Adipose tissue (tissue), 3 donors: ENCODE results near the gene DOC2A. TPM values are rescaled to one million over a fixed set of nuclear protein-coding genes. Genes with fewer than 3 reads are reported as not detected.
"Not testable (repeated sequence)": the region's sequence is repeated elsewhere in the genome, so short reads cannot be mapped to it uniquely, and the experiment has no call there.

Experiments used
- H3K27ac ChIP-seq: one replicate; pipeline ENCODE4 v1.5.1; 2013; ENCODE audit warnings: low read depth, low read length
- WGBS, 3 donors: extraction: QIAGEN DNeasy Blood & Tissue Kit; methylation state at CpG; one replicate each; pipeline ENCODE4 v1.1.7; 2013; 5-methylcytosine and 5-hydroxymethylcytosine counted together
- polyA plus RNA-seq, 3 donors: library from polyadenylated mRNA; stranded (reverse); fragments of 200-250 nt; gene quantifications; one replicate each; pipeline ENCODE4 v1.2.3, GENCODE V29; 2013
- donor health status: healthy with polysubstance abuse.
- donor health status: Bipolar disorder and iron deficiency.
- donor health status: healthy.

DOC2A gene
- polyA plus RNA-seq = 1 to 10 TPM in 1 of 3 donors, under 1 TPM in 2; 0.25 to 1.9 (median 0.38) TPM

- H3K27ac ChIP-seq = no peak within 1 kb of the TSS
- 1% methylated on average over 54 to 99 of the region's 99 CpGs for WGBS, 3 donors
Observed at GRCh38 chr16:30010844-30011713, at the start of gene DOC2A. DOC2A (minus strand) TSS chr16:30011027; CDS start chr16:30010222, 805 bp downstream.

DNA sequence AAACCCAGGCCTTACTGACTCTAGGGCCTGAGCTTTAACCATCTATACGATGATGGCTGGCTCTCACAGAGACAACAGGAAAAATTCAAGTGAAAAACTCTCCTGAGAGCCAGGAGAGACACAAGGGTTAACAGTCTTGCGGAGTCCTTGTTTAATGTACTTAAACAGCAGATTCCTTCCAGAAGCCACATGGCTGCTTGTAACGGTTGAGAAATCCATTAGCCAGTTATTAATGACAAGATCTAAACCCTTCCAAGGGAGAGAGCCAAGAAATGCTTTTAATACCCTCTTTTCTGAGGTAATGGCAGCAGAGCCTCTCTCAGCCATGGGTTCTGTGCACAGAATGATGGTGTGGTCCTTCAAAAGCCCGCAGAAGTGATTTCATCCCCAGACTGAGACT lies 49.5 kb upstream of the DOC2A start:
- 73 to 84% (median 75%) methylated on average over 4 of the region's 4 CpGs for WGBS, 3 donors
- no peak overlapping the region for H3K27ac ChIP-seq

- WGBS, 3 donors = 16 to 43% (median 38%) methylated on average over 10 of the region's 10 CpGs
- H3K27ac ChIP-seq = no peak overlapping the region
Observed at GRCh38 chr16:30054959-30055553, 44.2 kb upstream of the DOC2A start.

DNA sequence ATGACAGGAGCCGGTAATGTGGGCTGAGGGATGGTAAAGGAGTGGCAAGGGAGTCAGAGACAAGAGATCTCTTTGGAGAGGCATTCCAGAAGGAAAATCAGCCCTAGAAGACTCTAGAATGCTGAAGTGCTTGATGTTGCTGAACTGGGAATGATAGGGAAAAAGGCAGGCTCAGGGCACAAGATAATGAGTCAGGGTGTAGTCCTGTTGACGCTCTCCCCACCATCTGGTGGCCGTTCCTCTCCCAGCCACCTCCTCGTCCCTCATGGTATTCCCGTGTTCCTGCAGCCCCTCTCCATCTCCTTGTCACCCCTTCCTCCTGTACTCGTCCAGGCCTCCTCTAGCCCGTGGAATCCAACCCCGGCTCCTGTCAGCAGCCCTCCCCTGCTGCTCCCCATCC lies 43.6 kb upstream of the DOC2A start:
- H3K27ac ChIP-seq = no peak overlapping the region

DNA sequence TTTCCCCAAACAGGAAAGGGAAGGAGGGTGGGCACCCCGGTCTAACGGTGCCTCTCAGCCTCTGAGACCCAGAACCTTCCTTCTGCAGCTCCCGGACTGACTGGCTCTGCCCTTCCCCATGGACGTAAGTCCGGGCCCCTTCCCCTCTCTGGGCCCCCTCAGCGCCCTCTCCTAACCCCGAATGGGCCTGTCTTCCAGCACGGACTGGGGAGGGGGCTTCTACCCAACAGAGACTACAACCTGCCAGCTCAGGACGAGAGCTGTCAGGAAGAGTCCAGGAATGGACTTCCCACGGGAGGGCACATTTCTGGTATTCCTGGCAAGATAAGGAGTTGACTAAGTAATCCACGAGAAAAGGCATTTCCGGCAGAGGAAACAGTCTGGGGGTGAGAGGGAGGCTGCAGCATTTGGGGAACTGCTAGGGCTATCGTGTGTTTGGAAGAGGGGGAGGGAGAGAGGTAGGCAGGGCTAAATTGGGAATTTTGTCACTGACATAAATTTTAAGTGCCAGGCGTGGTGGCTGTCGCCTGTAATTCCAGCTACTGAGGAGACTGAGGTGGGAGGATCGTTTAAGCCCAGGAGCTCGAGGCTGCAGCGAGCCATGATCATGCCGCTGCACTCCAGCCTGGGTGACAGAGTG lies 42.7 kb upstream of the DOC2A start:
- WGBS, 3 donors = 4 to 8% (median 5%) methylated on average over 19 of the region's 19 CpGs
- H3K27ac ChIP-seq = no peak overlapping the region

More for the DNA sequence above, 43.6 kb upstream of the DOC2A start:
- 71 to 86% (median 80%) methylated on average over 7 to 8 of the region's 8 CpGs for WGBS, 3 donors

DNA sequence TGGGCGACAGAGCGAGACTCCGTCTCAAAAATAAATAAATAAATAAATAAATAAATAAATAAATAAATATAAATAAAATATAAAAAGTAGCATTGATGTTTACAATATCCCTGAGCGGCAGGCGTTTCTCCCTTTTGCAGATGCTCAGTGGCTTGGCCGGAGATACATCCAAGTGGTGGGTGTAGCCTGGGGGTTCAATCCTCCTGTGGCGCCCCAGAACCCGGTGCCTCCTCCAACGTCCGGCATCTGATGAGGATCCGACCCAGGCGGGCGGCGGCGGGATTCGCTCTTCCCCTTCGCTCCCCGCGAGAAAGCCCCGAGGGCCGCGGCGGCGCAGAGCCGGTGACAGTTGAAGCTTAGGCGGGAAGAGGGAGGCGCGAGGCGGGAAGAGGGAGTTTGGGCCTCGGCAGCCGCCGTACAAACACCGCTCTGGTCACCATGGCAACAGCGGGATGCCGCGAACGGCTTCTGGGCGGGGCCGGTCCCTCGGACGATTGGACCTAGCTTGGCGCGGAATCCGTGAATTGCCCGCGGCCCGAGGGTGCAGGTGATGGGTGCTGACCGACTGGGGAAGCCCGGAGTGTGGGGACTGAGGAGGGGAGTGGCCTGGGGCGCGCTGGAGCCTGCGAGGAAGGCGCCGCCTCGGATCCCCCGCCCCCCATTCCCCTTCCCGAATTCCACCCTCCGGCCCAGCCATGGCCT lies 42.0 kb upstream of the DOC2A start:
- WGBS, 3 donors = 4 to 5% (median 5%) methylated on average over 49 to 58 of the region's 58 CpGs
- H3K27ac ChIP-seq = no peak overlapping the region

- no peak overlapping the region for H3K27ac ChIP-seq
- 74 to 89% (median 80%) methylated on average over 3 of the region's 3 CpGs for WGBS, 3 donors
Observed at GRCh38 chr16:30051518-30051917, 40.7 kb upstream of the DOC2A start.

DNA sequence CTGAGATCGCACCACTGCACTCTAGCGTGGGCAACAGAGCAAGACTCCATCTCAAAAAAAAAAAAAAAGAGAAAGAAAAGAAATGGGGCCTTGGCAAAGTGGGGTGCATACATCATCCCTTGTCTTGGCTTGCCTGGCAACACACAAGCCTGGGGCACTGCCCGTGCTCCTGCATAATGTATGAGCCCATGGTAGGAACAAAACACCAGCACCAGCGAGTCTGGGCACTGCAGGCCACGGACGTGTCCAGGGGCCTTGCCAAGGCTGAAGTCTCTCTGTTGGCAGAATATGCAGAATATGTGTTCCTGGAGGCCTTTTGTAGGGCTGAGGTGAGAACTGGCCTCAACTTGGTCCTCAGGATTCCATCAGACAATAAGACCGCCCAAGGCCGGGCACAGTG lies 39.0 kb upstream of the DOC2A start:
- 91 to 95% (median 94%) methylated on average over 8 of the region's 8 CpGs for WGBS, 3 donors
- no peak overlapping the region for H3K27ac ChIP-seq

DNA sequence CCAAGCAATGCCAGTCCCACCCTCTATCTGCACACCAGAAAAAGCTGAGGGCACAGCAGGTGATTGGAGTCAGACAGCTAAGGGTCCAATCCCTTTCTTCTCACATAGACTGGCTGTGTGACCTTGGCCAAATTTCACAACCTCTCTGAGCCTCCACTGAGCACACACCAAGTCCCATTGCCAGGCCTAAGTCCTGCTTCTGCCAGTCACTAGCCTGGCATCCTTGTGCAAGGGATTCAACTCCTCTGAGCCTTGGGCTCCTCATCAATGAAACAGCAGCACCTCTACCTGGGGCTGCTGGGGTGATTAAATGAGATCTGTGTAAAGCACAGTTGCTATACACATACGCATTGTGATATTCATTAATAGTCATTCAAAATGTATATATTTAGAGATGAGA lies 35.8 kb upstream of the DOC2A start:
- WGBS, 3 donors = 90 to 96% (median 92%) methylated on average over 1 of the region's 1 CpG
- no peak overlapping the region for H3K27ac ChIP-seq

DNA sequence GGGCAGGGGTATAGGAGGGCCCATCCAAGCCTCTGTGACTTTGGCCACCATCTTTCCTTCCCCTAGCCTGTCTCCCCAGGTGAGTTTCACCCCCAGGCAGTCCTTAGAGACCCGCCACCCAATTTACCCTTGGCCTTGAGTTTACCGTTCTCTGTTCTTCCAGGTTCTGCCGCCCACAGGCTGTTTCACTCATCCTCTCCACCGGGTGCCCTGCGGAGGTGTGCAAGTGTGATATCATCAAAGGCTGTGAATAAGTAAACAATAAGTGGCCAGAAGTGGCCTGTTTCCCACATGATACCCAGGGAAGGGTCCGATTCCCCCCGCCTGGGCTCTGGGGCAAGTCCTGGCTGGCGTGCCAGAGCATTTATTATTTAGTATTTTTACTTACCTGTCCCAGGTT lies 35.4 kb upstream of the DOC2A start:
- no peak overlapping the region for H3K27ac ChIP-seq
- WGBS, 3 donors = 44 to 84% (median 72%) methylated on average over 8 of the region's 8 CpGs

GRCh38 chr16:30041841-30042240 lies 31.0 kb upstream of the DOC2A start:
- 16 to 24% (median 16%) methylated on average over 5 of the region's 5 CpGs for WGBS, 3 donors

GRCh38 chr16:30040690-30041089 lies 29.9 kb upstream of the DOC2A start:
- H3K27ac ChIP-seq = not testable (repeated sequence)
- WGBS, 3 donors = 86 to 91% (median 86%) methylated on average over 5 of the region's 5 CpGs

More at GRCh38 chr16:30041841-30042240, 31.0 kb upstream of the DOC2A start:
- H3K27ac ChIP-seq = no peak overlapping the region

GRCh38 chr16:30040221-30040620 lies 29.4 kb upstream of the DOC2A start:
- 49 to 75% (median 51%) methylated on average over 5 of the region's 5 CpGs for WGBS, 3 donors
- no peak overlapping the region for H3K27ac ChIP-seq

DNA sequence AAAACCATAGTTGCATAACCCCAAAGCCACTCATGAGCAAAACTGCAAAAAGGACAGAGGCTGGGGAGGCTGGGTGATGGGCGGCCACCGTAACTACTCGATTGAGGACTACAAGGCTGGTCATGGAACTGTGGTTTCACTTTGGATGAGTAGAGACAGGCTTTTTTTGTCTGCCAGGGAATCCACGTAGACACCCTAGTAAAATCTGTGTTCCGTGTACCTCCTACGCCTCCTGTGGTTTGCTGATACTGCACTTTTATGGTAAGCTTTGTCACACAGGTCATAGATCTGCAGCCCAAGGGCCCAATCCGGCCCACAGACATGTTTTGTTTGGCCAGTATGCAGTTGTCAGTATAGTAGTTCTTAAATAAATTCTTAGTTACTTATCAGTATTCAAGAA lies 22.4 kb upstream of the DOC2A start:
- 64 to 76% (median 64%) methylated on average over 7 of the region's 7 CpGs for WGBS, 3 donors
- no peak overlapping the region for H3K27ac ChIP-seq

DNA sequence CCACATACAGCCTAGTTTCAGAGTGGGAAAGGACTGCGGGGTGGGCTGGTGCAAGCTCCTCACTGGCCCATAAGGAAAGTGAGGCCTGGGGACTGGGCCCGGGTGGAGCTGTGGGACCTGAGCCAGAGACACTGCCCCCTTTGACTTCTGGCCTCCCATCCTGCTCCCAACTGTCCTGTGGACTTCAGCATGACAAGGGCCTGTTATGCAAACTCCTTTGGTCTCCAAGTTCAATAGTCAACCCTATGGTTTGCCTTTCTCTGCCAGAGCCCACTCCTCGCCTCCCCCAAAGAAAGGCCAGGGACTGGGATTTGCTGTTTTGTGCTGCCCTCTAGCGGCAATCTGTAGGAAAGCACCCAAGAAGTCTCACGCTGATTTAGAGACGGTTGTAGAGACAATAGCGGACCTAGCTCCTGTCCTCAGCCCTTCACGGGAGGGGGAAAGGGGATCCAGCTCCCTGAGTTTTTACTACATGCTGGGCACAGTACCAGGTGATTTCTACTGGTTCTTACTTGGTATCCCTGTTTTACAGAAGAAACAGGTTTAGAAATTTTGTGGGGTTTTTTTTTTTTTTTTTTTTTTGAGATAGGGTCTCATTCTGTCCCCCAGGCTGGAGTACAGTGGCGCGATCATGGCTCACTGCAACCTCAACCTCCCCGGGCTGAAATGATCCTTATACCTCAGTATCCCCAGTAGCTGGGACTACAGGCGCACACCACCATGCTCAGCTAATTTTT lies 21.4 kb upstream of the DOC2A start:
- WGBS, 3 donors = 23 to 25% (median 24%) methylated on average over 12 of the region's 12 CpGs
- no peak overlapping the region for H3K27ac ChIP-seq

GRCh38 chr16:30031477-30031918 lies 20.7 kb upstream of the DOC2A start:
- no peak overlapping the region for H3K27ac ChIP-seq
- 14 to 23% (median 16%) methylated on average over 11 of the region's 11 CpGs for WGBS, 3 donors

GRCh38 chr16:30030841-30031413 lies 20.1 kb upstream of the DOC2A start, which contains the start of gene TLCD3B:
TLCD3B (minus strand) TSS chr16:30031271; CDS start chr16:30030527, 744 bp downstream.
- no peak within 1 kb of the TSS for H3K27ac ChIP-seq
- WGBS, 3 donors = 1 to 2% (median 1%) methylated on average over 17 to 27 of the region's 27 CpGs
